Activated T-helper 2 cell treated with anti-CD3 and anti-CD28 coated beads, Interferon-gamma antibody, Interleukin-2, Interleukin-4, amounts not matched to agents 10 μg/mL and 5 μg/mL and 100 μg/mL, durations not matched to agents 14 hours and 24 hours and 36 hours (primary cell): ENCODE measurements around the gene ANKS1B. TPM values are rescaled to one million over a fixed set of nuclear protein-coding genes. Genes with fewer than 3 reads are reported as not detected.

Experiments
- DNase-seq: peaks from one replicate; pipeline ENCODE4 v3.0.0; 2021; ENCODE audit warnings: low spot score
- H3K27ac Mint-ChIP-seq: one replicate; pipeline ENCODE4 v1.8.0; 2021; ENCODE audit warnings: mixed read lengths
- H3K27me3 Mint-ChIP-seq: one replicate; pipeline ENCODE4 v1.8.0; 2021; ENCODE audit warnings: low read depth, mixed read lengths
- H3K36me3 Mint-ChIP-seq: one replicate; pipeline ENCODE4 v1.8.0; 2021; ENCODE audit warnings: low read depth, mixed read lengths
- H3K4me1 Mint-ChIP-seq: one replicate; pipeline ENCODE4 v1.8.0; 2021; ENCODE audit warnings: low read depth, mixed read lengths
- H3K4me3 Mint-ChIP-seq: one replicate; pipeline ENCODE4 v1.8.0; 2021; ENCODE audit warnings: low read depth, mild to moderate bottlenecking, moderate library complexity, mixed read lengths
- H3K9me3 Mint-ChIP-seq: one replicate; pipeline ENCODE4 v1.8.0; 2021; ENCODE audit warnings: mixed read lengths
- intact Hi-C: fragments of 100-400 bp; cut with micrococcal nuclease; formaldehyde crosslinking; loops from one replicate; pipeline ENCODE4 v1.15.1; 2023
- total RNA-seq: library from RNA; stranded (reverse); gene quantifications from 2 replicates; pipeline ENCODE4 v1.2.3, GENCODE V29; 2022

ANKS1B gene
- total RNA-seq, 1 donor from 2014 or later, result 1.0 TPM

GRCh38 chr12:99097171-99097570, 887.6 kb downstream of the ANKS1B start:
- DNase-seq, result no peak
- no peaks in the 10 kb centered on the region for H3K27me3 Mint-ChIP-seq
- H3K9me3 Mint-ChIP-seq, result no peaks in the 10 kb centered on the region
- H3K4me1 Mint-ChIP-seq, result no peaks in the 10 kb centered on the region
- no peak overlapping the region for H3K4me3 Mint-ChIP-seq
- H3K36me3 Mint-ChIP-seq, result no peaks in the 10 kb centered on the region
- H3K27ac Mint-ChIP-seq, result no peak overlapping the region
- intact Hi-C loops, result no loop called here

GRCh38 chr12:99093166-99093565, 891.6 kb downstream of the ANKS1B start:
- Mint-ChIP-seq H3K9me3 (no peaks in the 10 kb centered on the region), H3K4me1 (no peaks in the 10 kb centered on the region), H3K36me3 (no peaks in the 10 kb centered on the region), H3K27ac (no peak overlapping the region), H3K4me3 (no peak overlapping the region), H3K27me3 (no peaks in the 10 kb centered on the region)
- no peak for DNase-seq
- intact Hi-C loops, result no loop called here

DNA sequence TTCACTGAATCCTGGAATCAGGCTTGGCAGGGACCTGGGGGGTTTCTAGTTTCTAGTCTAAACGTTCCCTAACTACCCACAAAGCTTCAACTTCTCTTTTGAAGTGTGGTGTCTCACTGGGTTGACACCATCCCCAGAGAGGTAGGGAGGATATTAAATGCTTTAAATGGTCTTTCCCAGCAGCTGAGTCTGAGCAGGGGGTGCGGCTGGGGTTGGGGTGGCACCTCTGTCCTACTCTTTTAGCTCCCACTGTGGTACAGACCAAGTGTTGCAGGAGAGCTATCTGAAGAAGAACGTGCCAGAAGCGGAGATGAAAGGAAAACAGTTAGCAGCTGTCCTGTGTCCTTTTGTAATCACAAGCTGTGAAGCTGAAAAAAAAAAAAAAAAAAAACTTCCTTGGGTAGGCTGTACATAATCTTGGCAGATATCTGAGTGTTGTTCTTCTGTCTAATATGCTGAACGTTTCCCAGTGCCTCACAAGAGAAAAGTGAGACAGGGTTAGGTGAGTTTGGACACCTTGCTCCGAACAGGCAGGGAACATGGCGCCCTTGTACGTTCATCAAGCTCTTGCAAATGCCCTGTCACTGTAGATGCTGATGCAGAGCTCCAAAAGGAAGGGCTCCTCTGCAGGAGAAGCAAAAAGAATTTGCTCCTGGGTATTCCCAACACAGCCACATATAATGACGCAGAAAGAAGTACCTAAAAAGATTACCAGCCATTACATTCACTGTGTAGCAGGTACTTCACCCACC, 892.5 kb downstream of the ANKS1B start:
- no peak overlapping the region for H3K27ac Mint-ChIP-seq
- H3K9me3 Mint-ChIP-seq, result no peaks in the 10 kb centered on the region
- no peak for DNase-seq
- H3K27me3 Mint-ChIP-seq, result no peaks in the 10 kb centered on the region
- intact Hi-C loops, result no loop called here
- H3K4me1 Mint-ChIP-seq, result no peaks in the 10 kb centered on the region
- H3K4me3 Mint-ChIP-seq, result no peak overlapping the region
- no peaks in the 10 kb centered on the region for H3K36me3 Mint-ChIP-seq

- H3K4me1 Mint-ChIP-seq, result no peaks in the 10 kb centered on the region
- H3K9me3 Mint-ChIP-seq, result no peaks in the 10 kb centered on the region
- intact Hi-C loops, result no loop called here
- H3K36me3 Mint-ChIP-seq, result no peaks in the 10 kb centered on the region
- no peak for DNase-seq
- H3K27ac Mint-ChIP-seq, result no peak overlapping the region
- H3K4me3 Mint-ChIP-seq, result no peak overlapping the region
- no peaks in the 10 kb centered on the region for H3K27me3 Mint-ChIP-seq
Measured at GRCh38 chr12:99087278-99087677, 897.5 kb downstream of the ANKS1B start.

DNA sequence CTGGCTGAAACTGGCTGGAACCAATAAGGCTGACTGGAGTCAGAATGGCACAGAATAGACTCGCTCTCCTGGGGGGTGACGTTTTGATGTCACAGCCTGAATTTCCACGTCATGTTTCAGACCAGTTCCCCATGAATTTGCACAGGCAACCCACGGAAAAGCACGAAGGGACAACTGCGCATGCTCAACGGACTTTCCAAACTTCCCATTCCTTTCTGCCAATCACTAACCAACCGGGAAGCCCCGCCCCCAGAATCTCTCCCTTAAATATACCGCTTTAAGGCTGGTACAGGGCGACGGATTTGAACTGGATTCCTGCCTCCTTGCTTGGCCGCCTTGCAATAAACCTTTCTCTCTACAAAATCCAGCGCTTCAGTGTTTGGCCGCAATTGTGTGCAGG, 904.9 kb downstream of the ANKS1B start:
- Mint-ChIP-seq H3K4me1 (no peaks in the 10 kb centered on the region), H3K27me3 (no peaks in the 10 kb centered on the region), H3K36me3 (no peaks in the 10 kb centered on the region), H3K4me3 (no peak overlapping the region), H3K9me3 (no peaks in the 10 kb centered on the region), H3K27ac (no peak overlapping the region)
- intact Hi-C loops, result no loop called here
- DNase-seq, result no peak

DNA sequence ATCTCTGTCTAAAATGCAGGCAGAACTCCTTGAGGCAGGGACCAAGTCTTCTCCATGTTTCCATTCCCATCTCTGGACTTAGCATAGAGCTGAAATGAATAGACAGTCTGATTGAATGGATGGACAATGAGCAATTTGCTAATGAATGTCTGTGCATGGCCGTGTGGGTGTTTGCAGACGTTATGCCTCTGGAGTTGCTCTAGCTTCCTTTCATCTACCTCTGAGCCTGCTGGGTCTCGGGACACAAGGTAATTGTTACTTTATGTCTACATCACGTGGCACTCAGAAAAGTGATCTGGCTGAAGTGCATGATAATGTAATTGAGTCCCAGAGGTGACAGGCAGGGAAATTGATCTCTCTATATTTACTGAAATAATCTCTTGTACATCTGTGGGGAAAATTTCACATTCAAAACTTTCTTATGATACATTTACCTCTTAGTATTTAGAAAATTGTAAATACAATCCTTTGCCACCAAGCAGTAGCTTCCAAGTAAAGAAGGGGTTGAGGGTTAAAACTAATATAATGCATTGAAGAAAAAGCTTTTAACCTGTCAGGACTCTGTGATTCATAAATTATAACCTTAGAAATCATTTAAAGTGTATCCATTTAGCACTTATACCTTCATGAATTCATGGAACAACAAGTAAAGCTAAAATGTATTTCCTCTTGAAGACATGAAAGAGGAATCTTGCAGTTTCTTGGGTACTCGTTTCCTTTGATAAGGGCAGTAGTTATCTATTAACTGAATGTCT, 915.6 kb downstream of the ANKS1B start:
- intact Hi-C loops, result no loop called here
- no peaks in the 10 kb centered on the region for H3K9me3 Mint-ChIP-seq
- H3K4me1 Mint-ChIP-seq, result no peaks in the 10 kb centered on the region
- no peaks in the 10 kb centered on the region for H3K36me3 Mint-ChIP-seq
- no peaks in the 10 kb centered on the region for H3K27me3 Mint-ChIP-seq
- no peak overlapping the region for H3K4me3 Mint-ChIP-seq
- DNase-seq, result no peak
- no peak overlapping the region for H3K27ac Mint-ChIP-seq

DNA sequence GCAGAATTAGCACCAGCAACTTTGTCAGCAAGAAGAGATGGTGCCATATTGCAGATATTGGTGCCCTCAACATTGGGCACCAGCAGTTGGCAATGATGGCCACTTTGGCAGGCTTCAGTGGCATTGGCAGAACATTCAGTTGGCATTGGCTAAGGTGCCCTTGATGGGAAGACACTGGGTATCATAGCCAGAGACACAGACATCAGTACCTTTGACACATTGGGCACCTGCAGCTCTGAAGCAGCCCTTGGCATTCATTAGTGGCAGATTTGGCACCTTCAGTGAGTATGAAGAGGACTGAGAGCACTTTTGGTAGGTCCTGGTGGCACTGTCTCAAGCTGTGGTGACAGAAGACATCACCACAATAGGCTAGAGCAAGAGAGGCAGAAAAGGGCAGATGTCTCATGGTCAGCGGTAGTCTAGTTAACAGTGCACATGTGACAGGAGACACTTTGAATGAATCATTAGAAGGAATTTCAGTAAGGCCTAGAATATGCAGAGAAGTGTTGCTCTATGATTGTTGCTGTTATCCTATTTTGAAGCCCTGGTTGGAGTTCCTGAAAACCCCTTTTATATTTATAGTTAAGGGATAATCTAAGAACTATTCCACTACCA, 917.5 kb downstream of the ANKS1B start:
- no peak for DNase-seq
- Mint-ChIP-seq H3K4me1 (no peaks in the 10 kb centered on the region), H3K27ac (no peak overlapping the region), H3K9me3 (no peaks in the 10 kb centered on the region), H3K36me3 (no peaks in the 10 kb centered on the region), H3K4me3 (no peak overlapping the region), H3K27me3 (no peaks in the 10 kb centered on the region)
- intact Hi-C loops, result no loop called here

DNA sequence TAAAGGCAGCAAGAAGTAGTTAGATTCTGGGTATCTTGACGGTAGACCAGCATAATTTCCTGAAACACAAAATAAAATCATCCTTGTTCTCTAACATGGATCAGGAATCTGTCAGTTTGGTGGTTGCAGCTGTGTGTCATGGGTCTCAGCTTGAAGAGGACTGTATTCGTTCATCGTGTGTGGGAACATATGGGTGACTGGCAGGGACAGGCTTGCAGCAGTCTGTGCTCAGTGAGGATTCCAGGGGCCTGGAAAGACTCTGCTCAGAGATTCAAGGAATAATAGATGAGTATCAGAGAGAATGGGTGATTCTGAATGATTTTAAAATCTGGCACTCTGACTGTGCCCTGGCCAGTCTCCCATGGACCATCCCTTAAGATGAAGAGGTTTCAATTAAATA, 918.0 kb downstream of the ANKS1B start:
- Mint-ChIP-seq H3K4me1 (no peaks in the 10 kb centered on the region), H3K27me3 (no peaks in the 10 kb centered on the region), H3K27ac (no peak overlapping the region), H3K36me3 (no peaks in the 10 kb centered on the region), H3K4me3 (no peak overlapping the region), H3K9me3 (no peaks in the 10 kb centered on the region)
- intact Hi-C loops, result no loop called here
- no peak for DNase-seq

DNA sequence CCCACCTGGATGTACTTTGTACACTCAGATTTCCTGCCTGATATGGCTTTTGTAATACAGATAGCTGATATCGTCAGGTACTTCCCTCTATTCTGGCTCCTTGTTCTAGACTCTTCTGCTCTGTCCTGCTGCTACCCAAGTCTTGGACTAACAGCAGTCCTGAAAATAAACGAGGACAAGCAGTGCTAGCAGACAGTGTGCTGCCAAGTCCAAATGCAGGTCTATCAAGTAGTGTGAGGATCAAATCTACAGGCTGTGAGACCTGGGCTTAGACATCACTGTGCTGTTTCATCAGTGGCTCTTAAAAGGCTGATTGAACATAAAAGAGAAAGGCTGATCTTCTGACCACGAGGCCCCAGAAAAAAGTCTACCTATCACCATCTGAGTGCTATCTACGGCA, 921.6 kb downstream of the ANKS1B start:
- H3K4me1 Mint-ChIP-seq, result no peaks in the 10 kb centered on the region

GRCh38 chr12:99059824-99060511, 924.8 kb downstream of the ANKS1B start:
- H3K36me3 Mint-ChIP-seq, result no peaks in the 10 kb centered on the region
- no peaks in the 10 kb centered on the region for H3K27me3 Mint-ChIP-seq
- no peak for DNase-seq
- intact Hi-C loops, result no loop called here
- H3K27ac Mint-ChIP-seq, result no peak overlapping the region
- no peaks in the 10 kb centered on the region for H3K4me1 Mint-ChIP-seq
- no peaks in the 10 kb centered on the region for H3K9me3 Mint-ChIP-seq
- H3K4me3 Mint-ChIP-seq, result no peak overlapping the region

More for the DNA sequence above, 921.6 kb downstream of the ANKS1B start:
- Mint-ChIP-seq H3K9me3 (no peaks in the 10 kb centered on the region), H3K27me3 (no peaks in the 10 kb centered on the region), H3K4me3 (no peak overlapping the region), H3K36me3 (no peaks in the 10 kb centered on the region), H3K27ac (no peak overlapping the region)
- DNase-seq, result no peak
- intact Hi-C loops, result no loop called here

DNA sequence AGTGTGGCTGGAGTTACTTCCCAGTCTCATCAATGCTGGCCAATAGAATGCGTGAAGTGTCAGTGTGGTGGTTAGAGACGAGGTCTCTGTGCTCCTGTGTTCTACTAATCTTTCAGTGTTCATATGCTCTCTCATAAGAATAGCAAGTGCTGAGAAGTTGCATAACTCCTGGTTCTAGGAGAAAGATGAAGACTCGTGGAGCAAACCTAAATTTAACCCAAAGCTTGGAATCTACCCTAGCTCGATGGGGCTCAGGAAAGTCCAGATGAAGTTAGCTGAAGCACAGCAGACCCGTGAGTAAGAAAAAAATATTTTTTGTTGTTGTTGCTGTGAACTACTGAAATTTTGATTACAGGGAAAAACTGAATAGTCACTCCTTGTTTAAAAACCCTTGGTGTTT, 927.1 kb downstream of the ANKS1B start:
- Mint-ChIP-seq H3K9me3 (no peaks in the 10 kb centered on the region), H3K27ac (no peak overlapping the region), H3K4me1 (no peaks in the 10 kb centered on the region), H3K4me3 (no peak overlapping the region), H3K36me3 (no peaks in the 10 kb centered on the region), H3K27me3 (no peaks in the 10 kb centered on the region)
- DNase-seq, result no peak
- intact Hi-C loops, result no loop called here

DNA sequence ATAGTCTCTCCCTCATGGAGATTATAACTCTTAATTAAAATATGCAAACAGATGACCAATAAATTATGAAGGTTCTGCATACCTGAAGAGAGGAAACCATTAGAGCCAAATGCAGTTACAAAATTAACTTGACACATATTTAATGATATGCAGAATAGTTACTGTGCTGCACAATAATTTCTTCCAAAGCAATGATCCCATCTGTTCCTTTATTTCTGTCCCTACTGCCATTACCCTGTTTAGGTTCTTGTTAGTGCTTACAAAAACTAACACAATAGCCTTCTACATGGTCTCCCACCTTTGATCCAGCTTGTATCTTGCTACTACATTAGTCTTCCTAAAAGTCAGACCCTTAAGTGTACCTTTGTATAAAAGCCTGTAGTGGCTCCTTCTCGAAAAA, 928.5 kb downstream of the ANKS1B start:
- H3K27ac Mint-ChIP-seq, result no peak overlapping the region
- H3K4me1 Mint-ChIP-seq, result no peaks in the 10 kb centered on the region
- no peaks in the 10 kb centered on the region for H3K9me3 Mint-ChIP-seq
- no peaks in the 10 kb centered on the region for H3K36me3 Mint-ChIP-seq
- no peak overlapping the region for H3K4me3 Mint-ChIP-seq
- no peak for DNase-seq
- no peaks in the 10 kb centered on the region for H3K27me3 Mint-ChIP-seq
- intact Hi-C loops, result no loop called here

- no peak for DNase-seq
- no peak overlapping the region for H3K4me3 Mint-ChIP-seq
- H3K27ac Mint-ChIP-seq, result no peak overlapping the region
- no peaks in the 10 kb centered on the region for H3K36me3 Mint-ChIP-seq
- H3K27me3 Mint-ChIP-seq, result no peaks in the 10 kb centered on the region
- intact Hi-C loops, result no loop called here
- no peaks in the 10 kb centered on the region for H3K4me1 Mint-ChIP-seq
- H3K9me3 Mint-ChIP-seq, result no peaks in the 10 kb centered on the region
Measured at GRCh38 chr12:99055299-99055698, 929.4 kb downstream of the ANKS1B start.
